Measurements from ENCODE around the gene ASCL2. TPM values are rescaled to one million over a fixed set of nuclear protein-coding genes. Genes with fewer than 3 reads are reported as not detected.

ASCL2 gene
- total RNA-seq, 1 experiment from 2014 or later, result 32.5 TPM

GRCh38 chr11:2256293-2256913 is 14.0 kb downstream of the ASCL2 start:
- CTCF ChIA-PET, result no interaction called here
- no TSS peak for BruUV-seq (replicated peaks)
- TF ChIP-seq CTCF (IDR thresholded peaks at IDR 0.05; ENCODE audit: insufficient read depth in 1 of 2, low read depth in 1 of 2, low read length in 1 of 2, severe bottlenecking in 1 of 2, unreplicated experiment in 1 of 2), result no peak
- intact Hi-C loops (cut with micrococcal nuclease; ENCODE audit: unreplicated experiment), result no loop called here
- H3K4me3 Mint-ChIP-seq (ENCODE audit: unreplicated experiment), result no peak overlapping the region
- no peaks in the 10 kb centered on the region for H3K27me3 Mint-ChIP-seq (ENCODE audit: insufficient read depth, unreplicated experiment)
- H3K36me3 Mint-ChIP-seq (ENCODE audit: insufficient read depth, unreplicated experiment), result peaks cover 6% of the 10 kb centered on the region
- H3K27ac Mint-ChIP-seq (ENCODE audit: unreplicated experiment), result peak overlapping the region; percentile 16
- H3K4me3 ChIP-seq (ENCODE audit: low read depth, low read length), result no peak overlapping the region
- POLR2A ChIA-PET, result no interaction called here
- peaks cover 6% of the 10 kb centered on the region for H3K4me1 Mint-ChIP-seq (ENCODE audit: low read depth, unreplicated experiment)
- no peaks in the 10 kb centered on the region for H3K9me3 Mint-ChIP-seq (ENCODE audit: unreplicated experiment)
- no peaks in the 10 kb centered on the region for H3K4me1 ChIP-seq
- no peaks in the 10 kb centered on the region for H3K27me3 ChIP-seq (replicated peaks; ENCODE audit: control insufficient read depth, insufficient read depth, low read length)
- no peaks in the 10 kb centered on the region for H3K36me3 ChIP-seq (ENCODE audit: control insufficient read depth, insufficient read depth, low read length)
- no peak for DNase-seq
- peaks cover 7% of the 10 kb centered on the region; the same call in 1 of the 2 replicates for H3K9me3 ChIP-seq

GRCh38 chr11:2252018-2252417 is 18.4 kb downstream of the ASCL2 start:
- no peak for TF ChIP-seq CTCF (IDR thresholded peaks at IDR 0.05; ENCODE audit: insufficient read depth in 1 of 2, low read depth in 1 of 2, low read length in 1 of 2, severe bottlenecking in 1 of 2, unreplicated experiment in 1 of 2)
- Mint-ChIP-seq H3K9me3 (ENCODE audit: unreplicated experiment) (no peaks in the 10 kb centered on the region), H3K4me3 (ENCODE audit: unreplicated experiment) (no peak overlapping the region), H3K27me3 (ENCODE audit: insufficient read depth, unreplicated experiment) (no peaks in the 10 kb centered on the region), H3K27ac (ENCODE audit: unreplicated experiment) (no peak overlapping the region), H3K4me1 (ENCODE audit: low read depth, unreplicated experiment) (peaks cover 6% of the 10 kb centered on the region), H3K36me3 (ENCODE audit: insufficient read depth, unreplicated experiment) (peaks cover 6% of the 10 kb centered on the region)
- BruUV-seq (replicated peaks), result no TSS peak
- Histone ChIP-seq H3K9me3 (peaks cover 7% of the 10 kb centered on the region; the same call in 1 of the 2 replicates), H3K4me3 (ENCODE audit: low read depth, low read length) (no peak overlapping the region), H3K4me1 (peaks cover 9% of the 10 kb centered on the region), H3K36me3 (ENCODE audit: control insufficient read depth, insufficient read depth, low read length) (no peaks in the 10 kb centered on the region), H3K27me3 (replicated peaks; ENCODE audit: control insufficient read depth, insufficient read depth, low read length) (no peaks in the 10 kb centered on the region)
- no peak for DNase-seq
- ChIA-PET CTCF (no interaction called here), POLR2A (no interaction called here)
- intact Hi-C loops (cut with micrococcal nuclease; ENCODE audit: unreplicated experiment), result no loop called here

- no peak for DNase-seq
- intact Hi-C loops (cut with micrococcal nuclease; ENCODE audit: unreplicated experiment), result no loop called here
- Histone ChIP-seq H3K9me3 (peaks cover 7% of the 10 kb centered on the region; the same call in 1 of the 2 replicates), H3K4me3 (ENCODE audit: low read depth, low read length) (no peak overlapping the region), H3K27me3 (replicated peaks; ENCODE audit: control insufficient read depth, insufficient read depth, low read length) (no peaks in the 10 kb centered on the region), H3K36me3 (ENCODE audit: control insufficient read depth, insufficient read depth, low read length) (no peaks in the 10 kb centered on the region), H3K4me1 (peaks cover 9% of the 10 kb centered on the region)
- Mint-ChIP-seq H3K4me1 (ENCODE audit: low read depth, unreplicated experiment) (no peaks in the 10 kb centered on the region), H3K27me3 (ENCODE audit: insufficient read depth, unreplicated experiment) (no peaks in the 10 kb centered on the region), H3K9me3 (ENCODE audit: unreplicated experiment) (no peaks in the 10 kb centered on the region), H3K36me3 (ENCODE audit: insufficient read depth, unreplicated experiment) (no peaks in the 10 kb centered on the region), H3K27ac (ENCODE audit: unreplicated experiment) (no peak overlapping the region), H3K4me3 (ENCODE audit: unreplicated experiment) (no peak overlapping the region)
- CTCF ChIA-PET, result interaction anchor here (0.7 to 1.4 kb wide), 3 partner anchors 36 to 369 kb away, joined by 3 read pairs; no protein-coding TSS in a partner anchor
- POLR2A ChIA-PET, result no interaction called here
- no TSS peak for BruUV-seq (replicated peaks)
- no peak for TF ChIP-seq CTCF (IDR thresholded peaks at IDR 0.05; ENCODE audit: insufficient read depth in 1 of 2, low read depth in 1 of 2, low read length in 1 of 2, severe bottlenecking in 1 of 2, unreplicated experiment in 1 of 2)
These were observed 19.2 kb downstream of the ASCL2 start for GRCh38 chr11:2251138-2251537.

Measured in Caco-2 (cell line).